ENCODE data around the gene SUFU. TPM values are rescaled to one million over a fixed set of nuclear protein-coding genes. Genes with fewer than 3 reads are reported as not detected.

Gene SUFU
- total RNA-seq, 1 experiment from 2014 or later = 10.6 TPM

DNA sequence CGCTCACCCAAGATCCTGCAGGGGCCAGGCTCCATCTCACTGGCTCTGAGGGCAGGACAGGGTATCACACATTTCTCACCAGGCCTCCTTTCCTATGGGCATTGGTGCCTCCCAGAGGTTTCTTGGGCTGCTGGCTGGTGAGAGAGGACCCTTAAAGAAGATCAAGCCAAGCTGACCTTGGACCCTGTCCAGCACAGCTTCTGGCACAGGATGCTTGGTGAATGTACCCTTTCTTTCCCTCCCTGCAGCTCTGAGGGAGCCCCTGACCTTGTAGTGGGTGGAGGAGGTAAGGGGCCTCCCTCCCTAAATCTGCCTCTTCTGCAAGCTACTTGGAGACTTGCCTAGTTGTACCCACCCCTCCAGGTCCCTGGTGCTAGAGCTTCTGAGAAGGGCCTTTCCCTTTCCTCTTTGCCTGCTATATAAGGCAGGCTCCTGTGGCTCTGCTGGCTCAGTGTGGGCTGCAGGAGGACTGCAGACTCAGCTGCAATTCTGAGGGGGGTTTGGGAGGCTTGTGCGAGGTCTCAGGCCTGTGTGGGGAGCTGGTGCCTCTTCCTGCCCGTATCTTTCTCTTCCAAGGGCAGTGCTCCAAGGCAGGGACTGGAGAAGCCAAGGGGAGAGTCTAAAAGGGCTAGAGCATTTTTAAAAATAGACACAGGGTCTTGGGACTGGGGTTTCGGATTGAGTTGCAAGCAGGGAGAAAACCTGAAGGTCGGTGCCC, 128.8 kb downstream of the SUFU start:
- intact Hi-C loops (cut with micrococcal nuclease; ENCODE audit: unreplicated experiment) = no loop called here
- ChIA-PET POLR2A (interaction anchor here (0.6 kb wide), 1 partner anchor 458 kb away, joined by 4 read pairs; no protein-coding TSS in a partner anchor), CTCF (no interaction called here)
- Histone ChIP-seq H3K27me3 (replicated peaks; ENCODE audit: control insufficient read depth, insufficient read depth, low read length) (no peaks in the 10 kb centered on the region), H3K4me3 (ENCODE audit: low read depth, low read length) (no peak overlapping the region), H3K4me1 (peaks cover 42% of the 10 kb centered on the region), H3K9me3 (no peaks in the 10 kb centered on the region), H3K36me3 (ENCODE audit: control insufficient read depth, insufficient read depth, low read length) (no peaks in the 10 kb centered on the region)
- no TSS peak for BruUV-seq (replicated peaks)
- Mint-ChIP-seq H3K36me3 (ENCODE audit: insufficient read depth, unreplicated experiment) (peaks cover 5% of the 10 kb centered on the region), H3K4me1 (ENCODE audit: low read depth, unreplicated experiment) (peaks cover 44% of the 10 kb centered on the region), H3K27ac (ENCODE audit: unreplicated experiment) (no peak overlapping the region), H3K9me3 (ENCODE audit: unreplicated experiment) (no peaks in the 10 kb centered on the region), H3K4me3 (ENCODE audit: unreplicated experiment) (no peak overlapping the region), H3K27me3 (ENCODE audit: insufficient read depth, unreplicated experiment) (no peaks in the 10 kb centered on the region)
- DNase-seq = no peak
- TF ChIP-seq, protein P1, sequence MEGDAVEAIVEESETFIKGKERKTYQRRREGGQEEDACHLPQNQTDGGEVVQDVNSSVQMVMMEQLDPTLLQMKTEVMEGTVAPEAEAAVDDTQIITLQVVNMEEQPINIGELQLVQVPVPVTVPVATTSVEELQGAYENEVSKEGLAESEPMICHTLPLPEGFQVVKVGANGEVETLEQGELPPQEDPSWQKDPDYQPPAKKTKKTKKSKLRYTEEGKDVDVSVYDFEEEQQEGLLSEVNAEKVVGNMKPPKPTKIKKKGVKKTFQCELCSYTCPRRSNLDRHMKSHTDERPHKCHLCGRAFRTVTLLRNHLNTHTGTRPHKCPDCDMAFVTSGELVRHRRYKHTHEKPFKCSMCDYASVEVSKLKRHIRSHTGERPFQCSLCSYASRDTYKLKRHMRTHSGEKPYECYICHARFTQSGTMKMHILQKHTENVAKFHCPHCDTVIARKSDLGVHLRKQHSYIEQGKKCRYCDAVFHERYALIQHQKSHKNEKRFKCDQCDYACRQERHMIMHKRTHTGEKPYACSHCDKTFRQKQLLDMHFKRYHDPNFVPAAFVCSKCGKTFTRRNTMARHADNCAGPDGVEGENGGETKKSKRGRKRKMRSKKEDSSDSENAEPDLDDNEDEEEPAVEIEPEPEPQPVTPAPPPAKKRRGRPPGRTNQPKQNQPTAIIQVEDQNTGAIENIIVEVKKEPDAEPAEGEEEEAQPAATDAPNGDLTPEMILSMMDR (IDR thresholded peaks at IDR 0.05; ENCODE audit: insufficient read depth in 1 of 2, low read depth in 1 of 2, low read length in 1 of 2, severe bottlenecking in 1 of 2, unreplicated experiment in 1 of 2) = no peak

DNA sequence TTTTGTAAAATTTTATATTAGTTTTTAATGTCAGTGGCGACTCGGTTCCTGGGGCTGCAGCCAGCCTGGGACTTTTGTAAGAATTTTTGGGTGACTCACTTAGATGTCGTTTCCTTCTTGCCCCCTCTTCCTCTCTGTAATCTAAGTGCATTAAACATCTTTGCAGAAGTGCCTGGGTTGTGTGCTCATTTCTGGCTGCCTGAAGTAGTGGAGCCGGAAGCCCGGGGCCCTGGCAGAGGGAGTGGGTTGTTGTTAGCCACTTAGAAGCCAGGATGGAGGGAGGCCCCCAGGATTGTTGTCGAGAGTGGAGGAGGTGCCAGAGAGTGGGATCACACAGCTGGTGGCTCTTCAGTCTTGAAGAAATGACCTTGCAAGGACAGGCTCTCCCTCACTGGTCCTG, 129.5 kb downstream of the SUFU start:
- ChIA-PET POLR2A (no interaction called here), CTCF (no interaction called here)
- H3K9me3 Mint-ChIP-seq (ENCODE audit: unreplicated experiment) = no peaks in the 10 kb centered on the region
- no TSS peak for BruUV-seq (replicated peaks)
- intact Hi-C loops (cut with micrococcal nuclease; ENCODE audit: unreplicated experiment) = no loop called here
- Histone ChIP-seq H3K36me3 (ENCODE audit: control insufficient read depth, insufficient read depth, low read length) (no peaks in the 10 kb centered on the region), H3K9me3 (no peaks in the 10 kb centered on the region), H3K4me3 (ENCODE audit: low read depth, low read length) (no peak overlapping the region), H3K4me1 (peaks cover 35% of the 10 kb centered on the region), H3K27me3 (replicated peaks; ENCODE audit: control insufficient read depth, insufficient read depth, low read length) (no peaks in the 10 kb centered on the region)
- H3K4me1 Mint-ChIP-seq (ENCODE audit: low read depth, unreplicated experiment) = peaks cover 39% of the 10 kb centered on the region
- no peak overlapping the region for H3K4me3 Mint-ChIP-seq (ENCODE audit: unreplicated experiment)
- peaks cover 5% of the 10 kb centered on the region for H3K36me3 Mint-ChIP-seq (ENCODE audit: insufficient read depth, unreplicated experiment)
- no peaks in the 10 kb centered on the region for H3K27me3 Mint-ChIP-seq (ENCODE audit: insufficient read depth, unreplicated experiment)
- TF ChIP-seq, protein P1 (IDR thresholded peaks at IDR 0.05; ENCODE audit: insufficient read depth in 1 of 2, low read depth in 1 of 2, low read length in 1 of 2, severe bottlenecking in 1 of 2, unreplicated experiment in 1 of 2) = no peak
- no peak for DNase-seq
- no peak overlapping the region for H3K27ac Mint-ChIP-seq (ENCODE audit: unreplicated experiment)

DNA sequence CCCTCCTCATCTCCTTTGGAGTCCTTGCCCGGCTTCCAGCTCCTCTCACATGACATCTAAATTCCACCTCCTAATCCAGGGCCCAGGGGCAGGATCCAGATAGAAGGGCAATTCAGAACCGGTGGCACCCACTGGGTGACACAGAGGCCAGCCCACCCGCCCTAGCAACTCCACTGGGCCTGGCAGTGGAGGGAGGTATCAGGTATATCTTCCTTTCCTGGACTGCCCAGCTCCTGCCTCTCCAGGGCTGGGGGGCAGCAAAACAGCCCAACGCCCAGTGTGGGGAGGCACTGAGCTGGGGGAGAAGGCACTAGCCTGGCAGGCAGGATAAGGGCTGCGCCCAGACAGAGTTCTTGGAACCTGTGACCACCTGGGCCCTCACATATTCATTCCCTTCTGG, 130.1 kb downstream of the SUFU start:
- H3K36me3 ChIP-seq (ENCODE audit: control insufficient read depth, insufficient read depth, low read length) = no peaks in the 10 kb centered on the region
- Mint-ChIP-seq H3K27me3 (ENCODE audit: insufficient read depth, unreplicated experiment) (no peaks in the 10 kb centered on the region), H3K4me3 (ENCODE audit: unreplicated experiment) (no peak overlapping the region), H3K9me3 (ENCODE audit: unreplicated experiment) (no peaks in the 10 kb centered on the region), H3K4me1 (ENCODE audit: low read depth, unreplicated experiment) (peaks cover 37% of the 10 kb centered on the region), H3K27ac (ENCODE audit: unreplicated experiment) (no peak overlapping the region), H3K36me3 (ENCODE audit: insufficient read depth, unreplicated experiment) (peaks cover 5% of the 10 kb centered on the region)
- BruUV-seq (replicated peaks) = no TSS peak
- intact Hi-C loops (cut with micrococcal nuclease; ENCODE audit: unreplicated experiment) = no loop called here
- no peaks in the 10 kb centered on the region for H3K27me3 ChIP-seq (replicated peaks; ENCODE audit: control insufficient read depth, insufficient read depth, low read length)
- TF ChIP-seq, protein P1 (IDR thresholded peaks at IDR 0.05; ENCODE audit: insufficient read depth in 1 of 2, low read depth in 1 of 2, low read length in 1 of 2, severe bottlenecking in 1 of 2, unreplicated experiment in 1 of 2) = no peak
- ChIA-PET POLR2A (no interaction called here), CTCF (no interaction called here)
- no peaks in the 10 kb centered on the region for H3K9me3 ChIP-seq
- H3K4me3 ChIP-seq (ENCODE audit: low read depth, low read length) = no peak overlapping the region
- H3K4me1 ChIP-seq = peaks cover 29% of the 10 kb centered on the region
- no peak for DNase-seq
